ENCODE data around the gene FRS3.

GRCh38 chr6:41771058-41771983, 8.4 kb downstream of the FRS3 start:
- no peak for TF ChIP-seq POLR2AphosphoS5 (IDR thresholded peaks at IDR 0.05; ENCODE audit: low read depth, low read length)
- no peak for TF ChIP-seq TAF1 (IDR thresholded peaks at IDR 0.05; ENCODE audit: borderline replicate concordance, insufficient read depth, low read length)
